GM12892 (cell line): Measurements from ENCODE around the gene ING3.
"Not testable (repeated sequence)": the region's sequence is repeated elsewhere in the genome, so short reads cannot be mapped to it uniquely, and the experiment has no call there.

Source experiments
- DNase-seq: peaks from one replicate; pipeline ENCODE4 v3.0.0; 2011; ENCODE audit not compliant: insufficient read length
- FAIRE-seq: peaks from 2 replicates; lab custom pipeline; 2011; peaks lifted over from hg19 to GRCh38; lab: Jason Lieb, UNC
- POLR2A ChIP-seq: IDR thresholded peaks from 2 replicates; pipeline ENCODE4 v1.6.1; 2011; ENCODE audit warnings: low read depth, low read length, control low read depth
- POLR2AphosphoS5 ChIP-seq: IDR thresholded peaks from 2 replicates; pipeline ENCODE4 v1.6.1; 2011; ENCODE audit warnings: low read depth, low read length, control low read depth
- TAF1 ChIP-seq: IDR thresholded peaks from 2 replicates; pipeline ENCODE4 v1.6.1; 2011; ENCODE audit warnings: low read depth, mild to moderate bottlenecking, control low read depth, low read length, borderline replicate concordance

Gene ING3

DNA sequence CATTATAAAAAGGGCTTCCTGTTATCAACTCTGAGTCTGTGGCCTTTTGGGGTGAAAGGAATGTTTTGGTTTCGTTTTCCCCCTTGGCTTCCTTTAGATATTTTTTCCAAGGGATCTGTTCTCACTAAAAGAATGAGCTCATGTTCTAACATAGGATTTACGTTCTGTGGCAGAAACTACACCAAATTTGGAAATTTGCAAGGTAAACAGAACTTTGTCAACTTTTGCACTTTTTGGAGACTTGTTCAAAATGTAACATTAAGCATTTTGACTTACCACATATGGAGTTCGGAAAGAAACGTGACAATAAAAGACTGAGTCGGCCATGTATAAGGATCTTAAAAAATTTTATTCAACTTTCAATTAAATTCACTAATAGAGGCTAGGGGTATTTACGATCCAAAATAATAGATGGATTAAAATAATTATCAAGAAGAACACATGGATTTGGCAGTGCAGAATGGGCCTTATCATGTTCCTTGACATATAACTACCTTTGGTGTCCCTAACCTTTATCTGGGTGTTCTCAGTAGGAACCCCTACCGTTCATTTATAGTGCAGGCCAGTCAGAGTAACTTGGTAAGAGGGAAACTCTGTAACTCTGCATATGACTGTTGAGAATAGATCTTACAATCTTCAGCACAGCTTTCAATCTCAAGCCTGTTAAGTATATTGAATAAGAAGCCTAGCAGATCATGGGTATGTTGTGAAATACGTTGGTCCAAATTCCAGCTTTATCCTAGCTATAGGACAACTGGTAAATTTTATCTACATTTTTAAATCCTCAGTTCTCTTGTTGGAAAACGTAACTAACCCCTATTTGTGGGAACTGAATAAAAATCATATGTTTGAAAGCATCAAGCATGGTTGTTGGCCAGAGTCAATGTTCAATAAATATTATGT lies 49.8 kb downstream of the ING3 start:
- DNase-seq (no peak), FAIRE-seq (no peak)
- TF ChIP-seq TAF1 (no peak), POLR2A (no peak), POLR2AphosphoS5 (no peak)

DNA sequence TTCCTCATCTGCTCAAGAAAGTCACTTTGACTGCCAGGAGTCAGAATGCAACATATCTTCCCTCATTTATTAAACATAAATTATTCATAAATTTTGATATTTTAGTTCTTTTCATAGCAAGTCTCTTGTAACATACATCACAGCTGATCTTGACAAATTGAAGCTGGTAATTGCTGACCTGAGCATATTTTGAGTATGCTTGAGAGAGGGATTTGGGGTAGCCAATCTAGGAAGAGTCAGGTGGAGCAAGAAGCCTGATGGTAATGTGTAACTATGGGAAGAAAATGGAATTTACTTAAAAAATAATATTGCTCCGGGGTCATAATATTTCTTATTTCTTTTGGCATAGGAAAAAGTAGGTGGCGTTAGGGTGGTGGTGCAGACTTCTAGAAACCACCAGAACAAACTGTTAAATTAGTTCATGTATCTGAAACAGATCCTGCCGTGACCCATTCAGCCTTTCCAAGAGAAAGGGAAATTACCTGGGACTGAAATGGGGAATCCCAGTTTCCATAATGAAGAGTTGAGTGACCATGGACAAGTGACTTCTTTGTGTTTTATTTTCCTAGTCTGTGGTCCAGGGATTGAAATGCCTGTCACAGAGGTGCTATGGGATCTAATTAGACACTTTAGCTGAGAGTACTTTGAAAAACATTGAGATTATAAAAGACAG lies 50.8 kb downstream of the ING3 start:
- FAIRE-seq = no peak
- no peak for TF ChIP-seq POLR2AphosphoS5
- no peak for TF ChIP-seq TAF1
- no peak for TF ChIP-seq POLR2A
- DNase-seq = no peak

DNA sequence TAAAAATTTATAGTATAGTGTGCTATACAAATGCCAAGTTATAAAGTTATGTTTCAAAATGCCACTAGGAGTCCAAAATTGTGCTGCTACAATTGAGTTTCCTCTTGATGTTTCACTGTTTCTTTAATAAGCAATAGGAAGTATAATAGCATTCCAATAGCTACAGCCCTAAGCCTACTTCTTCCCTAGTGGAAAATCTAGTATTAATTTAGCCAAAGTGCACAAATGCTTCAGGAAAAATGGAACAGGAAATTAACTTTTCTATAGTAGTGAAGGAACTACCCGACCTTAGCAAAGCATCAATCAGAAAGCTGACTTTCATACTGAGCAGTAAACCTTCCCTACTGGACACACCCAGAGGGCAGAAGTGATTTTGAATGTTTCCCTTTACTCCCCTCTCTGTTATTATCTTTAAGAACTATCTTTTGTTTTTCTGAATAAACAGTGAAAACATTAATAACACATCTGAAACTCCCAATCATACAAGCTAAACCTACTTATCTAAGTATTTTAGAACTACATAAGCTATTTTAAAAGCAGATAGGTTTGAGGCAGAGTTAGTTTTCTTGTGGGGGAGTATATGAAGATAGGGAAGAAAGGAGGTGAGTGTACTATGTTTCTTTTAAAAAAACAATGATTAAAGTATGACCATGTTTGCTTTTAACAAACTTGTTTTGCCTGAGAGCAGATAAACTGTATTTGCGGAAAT lies 51.6 kb downstream of the ING3 start:
- TF ChIP-seq TAF1 = no peak
- no peak for TF ChIP-seq POLR2A
- no peak for TF ChIP-seq POLR2AphosphoS5
- FAIRE-seq = no peak
- DNase-seq = no peak

DNA sequence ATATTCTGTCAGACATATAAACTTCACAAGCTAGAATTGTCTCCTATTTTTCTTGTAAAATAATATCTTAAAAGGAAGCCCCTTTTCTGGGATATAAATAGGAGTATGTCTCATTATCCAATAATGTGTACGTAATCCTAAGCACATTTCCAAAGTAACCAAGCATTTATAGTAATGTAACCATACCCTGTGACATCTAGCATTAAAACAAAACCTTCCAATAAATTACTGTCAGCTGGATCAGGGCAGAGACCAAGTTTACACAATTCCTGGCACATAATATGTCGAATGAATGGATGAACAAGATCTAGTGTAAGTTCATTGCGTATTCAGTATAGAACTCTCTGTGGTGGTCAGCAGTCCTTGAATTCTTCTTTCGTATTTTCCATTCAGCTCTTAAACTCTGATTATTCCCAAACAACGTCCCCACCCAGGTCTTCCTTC lies 52.2 kb downstream of the ING3 start:
- no peak for DNase-seq
- TF ChIP-seq TAF1 (no peak), POLR2AphosphoS5 (no peak), POLR2A (no peak)
- FAIRE-seq = no peak

DNA sequence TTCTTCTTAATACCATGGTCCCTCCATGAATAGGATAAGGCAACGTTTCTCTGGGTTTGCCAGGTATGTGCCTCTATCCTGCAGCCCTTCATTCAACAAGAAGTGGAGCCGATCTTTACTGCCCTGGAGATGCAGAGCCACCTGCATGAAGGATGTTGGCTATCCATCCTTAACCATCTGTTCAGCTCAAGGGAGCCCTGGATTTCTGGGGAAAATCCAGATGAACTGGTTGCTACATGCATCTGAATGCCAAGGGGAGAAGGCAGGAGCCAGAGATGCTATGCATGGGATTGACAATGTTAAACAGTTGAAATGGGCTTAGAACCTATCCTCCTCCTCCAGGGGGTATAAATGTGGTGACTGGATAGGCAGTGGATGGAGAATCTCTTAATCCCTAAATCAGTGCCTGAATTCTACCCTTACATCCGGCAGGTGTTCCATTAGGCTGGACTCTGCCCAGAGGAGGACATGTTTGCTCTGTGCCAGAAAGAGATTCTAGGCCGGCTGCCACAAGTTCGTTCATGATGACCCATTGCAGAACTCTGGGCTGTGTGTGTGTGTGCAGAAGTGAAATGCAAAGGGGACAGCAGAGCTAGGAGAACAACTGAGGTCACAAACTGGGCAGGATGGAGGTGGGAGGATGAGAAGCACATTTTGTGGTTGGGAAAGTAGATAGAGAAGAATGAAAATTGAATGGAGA lies 53.6 kb downstream of the ING3 start:
- TF ChIP-seq TAF1 = no peak
- no peak for TF ChIP-seq POLR2AphosphoS5
- TF ChIP-seq POLR2A = no peak
- no peak for FAIRE-seq
- no peak for DNase-seq

- not testable (repeated sequence) for DNase-seq, FAIRE-seq
Observed at GRCh38 chr7:121005058-121005457, 54.5 kb downstream of the ING3 start.

GRCh38 chr7:121005996-121006584 lies 55.5 kb downstream of the ING3 start:
- TF ChIP-seq POLR2A (no peak), TAF1 (no peak), POLR2AphosphoS5 (no peak)
- DNase-seq (no peak), FAIRE-seq (no peak)

DNA sequence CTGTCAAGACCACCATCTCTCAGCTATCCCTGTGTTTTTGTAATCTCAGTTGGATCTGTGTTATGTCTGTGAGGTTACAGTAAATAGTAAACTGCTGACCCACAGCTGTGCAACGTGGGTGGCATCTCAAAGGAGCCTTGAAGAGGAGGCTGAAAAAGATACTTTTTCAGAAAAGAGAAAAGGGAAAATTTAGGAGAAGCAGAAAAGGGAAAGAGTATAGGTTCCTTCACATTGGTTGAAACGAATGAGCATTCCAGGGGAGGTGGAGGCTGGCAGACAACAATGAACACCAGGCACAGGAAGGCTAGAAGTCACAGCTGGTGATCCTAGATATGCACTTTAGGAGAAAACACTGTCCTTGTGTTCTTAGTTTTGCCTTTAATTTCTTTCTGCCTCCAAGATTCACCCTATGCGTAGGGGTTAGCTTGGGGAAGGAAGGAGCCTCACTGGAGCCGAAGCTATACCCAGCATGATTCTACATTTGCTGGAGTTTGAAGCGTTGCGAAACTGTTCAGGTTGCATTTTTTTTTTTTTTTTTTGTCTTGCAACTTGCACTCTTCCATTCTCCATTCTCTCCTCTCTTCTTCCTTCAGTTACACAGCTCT lies 56.2 kb downstream of the ING3 start:
- DNase-seq (no peak), FAIRE-seq (no peak)
- no peak for TF ChIP-seq TAF1
- TF ChIP-seq POLR2AphosphoS5 = no peak
- TF ChIP-seq POLR2A = no peak

GRCh38 chr7:121008816-121009215 lies 58.2 kb downstream of the ING3 start:
- DNase-seq (no peak), FAIRE-seq (no peak)
- no peak for TF ChIP-seq POLR2A
- no peak for TF ChIP-seq TAF1
- TF ChIP-seq POLR2AphosphoS5 = no peak

DNA sequence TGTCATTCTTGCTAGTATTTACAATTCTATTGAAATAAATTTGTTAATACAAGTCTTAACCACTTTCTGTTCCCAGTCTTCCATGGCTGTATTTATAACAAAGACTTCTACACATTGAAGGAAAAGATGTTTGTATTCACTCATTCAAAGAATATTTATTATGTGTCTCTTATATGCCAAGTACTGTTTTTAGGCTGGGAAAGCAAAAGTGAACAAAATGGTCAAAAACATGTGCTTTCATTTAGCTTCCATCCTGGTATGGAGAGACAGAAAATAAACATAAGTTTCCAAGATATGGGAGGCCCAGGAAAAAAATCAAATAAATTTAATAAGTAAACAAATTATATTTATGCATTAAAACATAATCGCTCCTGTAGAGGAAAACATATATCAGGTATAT lies 60.8 kb downstream of the ING3 start:
- DNase-seq (no peak), FAIRE-seq (no peak)
- TF ChIP-seq TAF1 (no peak), POLR2AphosphoS5 (no peak), POLR2A (no peak)
